GM12878 (cell line): ENCODE results near the gene DDHD1. TPM values are rescaled to one million over a fixed set of nuclear protein-coding genes. Genes with fewer than 3 reads are reported as not detected.

ENCODE experiments used
- ATAC-seq: fragments of 200-7000 bp; cut with Tn5 transposase; 3 replicates; pipeline ENCODE4 v1.9.1; 2020; ENCODE audit warnings: mild to moderate bottlenecking, moderate library complexity
- BruUV-seq: library from RNA; stranded (reverse); fragments of 400-500 nt; replicated peaks from 2 replicates; lab custom pipeline; 2021; lab: Mats Ljungman, UMichigan
- CTCF ChIA-PET: fragments of 300-600 bp; sonication (Branson Sonifier 250); formaldehyde crosslinking; extraction: SDS; loops from one replicate; lab custom pipeline; 2021; ENCODE audit warnings: inconsistent platforms; lab: Yijun Ruan, JAX
- POLR2A ChIA-PET: fragments of 350-600 bp; formaldehyde crosslinking; extraction: SDS; loops from one replicate; lab custom pipeline; 2021; ENCODE audit warnings: inconsistent platforms; lab: Charles Lee
- RAD21 ChIA-PET: fragments of 300-600 bp; sonication (Branson Sonifier 250); formaldehyde crosslinking; loops from one replicate; lab custom pipeline; 2023; ENCODE audit warnings: antibody characterized with exemption; ENCODE audit not compliant: unreplicated experiment; lab: Charles Lee
- SMC1A ChIA-PET: fragments of 300-600 bp; sonication (Branson Sonifier 250); formaldehyde crosslinking; loops from one replicate; lab custom pipeline; 2023; ENCODE audit not compliant: unreplicated experiment, uncharacterized antibody; lab: Charles Lee
- DNase-seq: peaks from one replicate; pipeline ENCODE4 v3.0.0-alpha.2; 2011; ENCODE audit warnings: low read depth, low spot score
- FAIRE-seq: peaks from 3 replicates; lab custom pipeline; 2011; peaks lifted over from hg19 to GRCh38; lab: Jason Lieb, UNC
- H2AFZ ChIP-seq: 2 replicates; pipeline ENCODE4 v1.6.0; 2011; ENCODE audit warnings: low read depth, low read length, control low read depth; ENCODE audit not compliant: control insufficient read depth
- H3K27ac ChIP-seq: 2 replicates; pipeline ENCODE4 v1.5.1; 2011; ENCODE audit warnings: control low read depth; ENCODE audit not compliant: control insufficient read depth, insufficient read depth
- H3K27me3 ChIP-seq, 2 experiments: replicated peaks in 1 of 2; 2 replicates each; pipeline versions ENCODE4 v1.6.0 to v1.6.1; 2011; ENCODE audit warnings: low read length in 1 of 2; ENCODE audit not compliant: control insufficient read depth in 2 of 2, insufficient read depth in 2 of 2
- H3K36me3 ChIP-seq, 2 experiments: 2 replicates each; pipeline ENCODE4 v1.5.1; 2011; ENCODE audit warnings: low read length in 1 of 2; ENCODE audit not compliant: control insufficient read depth in 2 of 2, insufficient read depth in 2 of 2
- H3K4me1 ChIP-seq: 2 replicates; pipeline ENCODE4 v1.6.1; 2011; ENCODE audit warnings: mild to moderate bottlenecking, low read length, moderate library complexity, mixed read lengths; ENCODE audit not compliant: control insufficient read depth, insufficient read depth
- H3K4me2 ChIP-seq: 2 replicates; pipeline ENCODE4 v1.6.0; 2011; ENCODE audit warnings: control low read depth; ENCODE audit not compliant: control insufficient read depth, insufficient read depth
- H3K4me3 ChIP-seq: fragments of 200-600 bp; sonication (generic); 2 replicates; pipeline ENCODE4 v1.5.1; 2016
- H3K79me2 ChIP-seq: 2 replicates; pipeline ENCODE4 v1.6.0; 2011; ENCODE audit warnings: low read length; ENCODE audit not compliant: control insufficient read depth, insufficient read depth
- H3K9ac ChIP-seq: 2 replicates; pipeline ENCODE4 v1.8.0; 2011; ENCODE audit warnings: low read length, control low read depth, mixed read lengths; ENCODE audit not compliant: control insufficient read depth, insufficient read depth
- H3K9me3 ChIP-seq: replicated peaks from 3 replicates; pipeline ENCODE4 v1.5.1; 2011; ENCODE audit warnings: mild to moderate bottlenecking, low read length; ENCODE audit not compliant: control insufficient read depth, insufficient read depth
- H4K20me1 ChIP-seq: 2 replicates; pipeline ENCODE4 v1.6.0; 2011; ENCODE audit not compliant: control insufficient read depth, insufficient read depth
- ASH2L ChIP-seq: fragments of 300-600, 200-600 bp; sonication (generic); IDR thresholded peaks from 2 replicates; pipeline ENCODE4 v1.6.1; 2017; ENCODE audit warnings: low read depth, mild to moderate bottlenecking, borderline replicate concordance
- BMI1 ChIP-seq: fragments of 450-650 bp; IDR thresholded peaks from 2 replicates; pipeline ENCODE4 v1.6.1; 2016; ENCODE audit warnings: mild to moderate bottlenecking, moderate library complexity, borderline replicate concordance
- NFYA ChIP-seq: IDR thresholded peaks from 2 replicates; pipeline ENCODE4 v1.6.1; 2011; ENCODE audit warnings: low read depth, mild to moderate bottlenecking, low read length, improper control_type of control experiment, borderline replicate concordance
- SREBF2 ChIP-seq: IDR thresholded peaks from 2 replicates; pipeline ENCODE4 v1.6.1; 2012; ENCODE audit warnings: mild to moderate bottlenecking, low read length
- TAF1 ChIP-seq: IDR thresholded peaks from 2 replicates; pipeline ENCODE4 v1.6.1; 2011; ENCODE audit warnings: mild to moderate bottlenecking, low read depth, low read length, borderline replicate concordance
- WGBS: methylation state at CpG from one replicate; pipeline ENCODE4 v1.1.6; 2016; ENCODE audit warnings: low lambda C conversion rate; ENCODE audit not compliant: insufficient replicate concordance, insufficient coverage; ENCODE audit errors: missing lambda C conversion rate; 5-methylcytosine and 5-hydroxymethylcytosine counted together
- in situ Hi-C: fragments of 300-500 bp; cut with MboI; formaldehyde crosslinking; loops from 9 replicates; pipeline ENCODE4 v1.14.3; 2018; ENCODE audit warnings: mixed read lengths
- intact Hi-C: fragments of 100-400 bp; cut with micrococcal nuclease; formaldehyde crosslinking; loops from one replicate; pipeline ENCODE4 v1.14.2; 2022; ENCODE audit not compliant: unreplicated experiment
- polyA plus RNA-seq, 11 experiments: library from polyadenylated mRNA; depleted of rRNA in 4 of 11; unstranded in 6 of 11; stranded (reverse) in 5 of 11; fragments of >200 nt; fragmentation: Nextera tagmentation in 4 of 11; fragmentation: Illumina TruSeq in 1 of 11; extraction: Ambion mirVana in 4 of 11; extraction: Trizol in 1 of 11; gene quantifications; 1 replicate in 1 of 11; 2 replicates in 10 of 11; pipeline versions ENCODE4 v1.2.1 to v1.2.3, GENCODE V29; 2011 to 2016; ENCODE audit warnings: inconsistent platforms in 2 of 11, missing spikeins in 2 of 11, low read depth in 1 of 11
- total RNA-seq, 4 experiments: library from RNA; depleted of rRNA in 3 of 4; stranded (reverse); fragments of >200 nt in 3 of 4; fragmentation: Illumina TruSeq in 1 of 4; extraction: Trizol in 1 of 4; gene quantifications; 2 replicates each; pipeline versions ENCODE4 v1.2.1 to v1.2.3, GENCODE V29; 2013 to 2021
- TF ChIP-seq, protein P1 (sequence below): IDR thresholded peaks from 2 replicates; pipeline ENCODE4 v1.6.1; 2011; ENCODE audit warnings: low read depth, low read length, improper control_type of control experiment, borderline replicate concordance
- TF ChIP-seq, protein P2 (sequence below), 3 experiments: IDR thresholded peaks in 2 of 3; conservative IDR thresholded peaks in 1 of 3; 2 replicates each; pipeline ENCODE4 v1.5.1; 2011; ENCODE audit warnings: low read depth in 3 of 3, low read length in 3 of 3, mild to moderate bottlenecking in 3 of 3, control low read depth in 2 of 3, moderate library complexity in 2 of 3, inconsistent platforms in 1 of 3, mixed read lengths in 1 of 3; ENCODE audit not compliant: control insufficient read depth in 2 of 3, insufficient read depth in 1 of 3; ENCODE audit errors: extremely low read depth in 1 of 3

DDHD1 gene
- total and polyA plus RNA-seq, 10 of the 15 experiments (the other 5 are each of a cell fraction or from before 2014, with no cell fraction given), result 7.7 to 52.3 (median 28.5) TPM

DNA sequence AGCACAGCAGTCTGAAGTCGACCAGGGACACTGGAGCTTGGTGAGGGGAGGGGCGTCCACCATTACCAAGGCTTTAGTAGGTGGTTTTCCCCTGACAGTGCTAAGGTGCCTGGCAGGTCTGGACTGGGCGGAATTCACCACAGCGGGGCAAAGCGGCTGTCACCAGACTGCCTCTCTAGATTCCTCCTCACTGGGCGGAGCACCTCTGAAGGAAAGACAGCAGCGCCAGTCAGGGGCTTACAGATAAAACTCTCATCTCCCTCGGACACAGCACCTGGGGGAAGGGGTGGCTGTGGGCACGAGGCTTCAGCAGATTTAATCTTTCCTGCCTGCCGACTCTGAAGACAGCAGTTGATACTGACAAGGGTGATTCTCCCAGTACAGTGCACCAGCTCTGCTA is 39.1 kb downstream of the DDHD1 start (continued):
- no peak for TF ChIP-seq TAF1
- TF ChIP-seq, protein P1, sequence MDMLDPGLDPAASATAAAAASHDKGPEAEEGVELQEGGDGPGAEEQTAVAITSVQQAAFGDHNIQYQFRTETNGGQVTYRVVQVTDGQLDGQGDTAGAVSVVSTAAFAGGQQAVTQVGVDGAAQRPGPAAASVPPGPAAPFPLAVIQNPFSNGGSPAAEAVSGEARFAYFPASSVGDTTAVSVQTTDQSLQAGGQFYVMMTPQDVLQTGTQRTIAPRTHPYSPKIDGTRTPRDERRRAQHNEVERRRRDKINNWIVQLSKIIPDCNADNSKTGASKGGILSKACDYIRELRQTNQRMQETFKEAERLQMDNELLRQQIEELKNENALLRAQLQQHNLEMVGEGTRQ, result no peak

DNA sequence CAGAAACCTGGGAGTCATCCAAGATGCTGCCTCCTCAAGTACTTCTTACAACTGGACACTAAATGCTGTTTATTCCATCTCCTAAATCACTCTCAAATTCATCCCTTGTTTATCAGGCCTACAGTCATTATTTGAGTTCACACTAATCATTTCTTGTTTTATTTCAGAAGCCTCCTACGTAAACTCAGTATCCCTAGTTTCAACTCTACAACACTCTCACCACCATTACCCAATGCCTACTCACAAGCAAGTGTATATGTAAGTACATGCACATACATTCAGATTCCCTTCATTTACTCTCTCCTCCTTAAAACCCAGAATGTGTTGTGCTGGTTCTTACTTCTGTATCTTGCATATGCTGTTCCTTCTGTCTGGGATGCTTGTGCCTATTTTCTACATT is 43.0 kb downstream of the DDHD1 start:
- H3K36me3 ChIP-seq, result no peaks in the 10 kb centered on the region
- CTCF ChIA-PET, result interaction anchor here (1.0 to 6.4 kb wide), 8 partner anchors 9 to 54 kb away, joined by 3 to 60 read pairs (median 4); partner anchors contain the start of gene DDHD1
- H3K4me1 ChIP-seq, result peaks cover 22% of the 10 kb centered on the region
- intact Hi-C loops, result no loop called here
- peaks cover 3% of the 10 kb centered on the region for H3K9me3 ChIP-seq
- peak overlapping the region; percentile 98 for H3K27ac ChIP-seq
- POLR2A ChIA-PET, result interaction anchor here (0.9 to 5.0 kb wide), 5 partner anchors 8 to 41 kb away, joined by 3 to 48 read pairs (median 4); partner anchors contain the start of gene DDHD1
- H3K79me2 ChIP-seq, result peaks cover 90% of the 10 kb centered on the region
- no peaks in the 10 kb centered on the region for H4K20me1 ChIP-seq
- SMC1A ChIA-PET, result interaction anchor here (0.6 to 7.0 kb wide), 18 partner anchors 9 to 183 kb away, joined by 3 to 127 read pairs (median 4); partner anchors contain the start of gene DDHD1
- in situ Hi-C loops, result no loop called here
- H2AFZ ChIP-seq, result no peak overlapping the region
- no peaks in the 10 kb centered on the region for H3K27me3 ChIP-seq
- BruUV-seq, result no TSS peak
- no peak overlapping the region; the same call in 1 of the 2 replicates for H3K9ac ChIP-seq
- RAD21 ChIA-PET, result interaction anchor here (0.9 to 6.5 kb wide), 15 partner anchors 14 to 158 kb away, joined by 3 to 98 read pairs (median 6); partner anchors contain the start of gene DDHD1
- 59% methylated on average over 1 of the region's 1 CpG for WGBS
- FAIRE-seq (no peak), DNase-seq (no peak), ATAC-seq (peak; percentile 3)
- H3K4me3 ChIP-seq, result peak overlapping the region; percentile 63
- peak overlapping the region; percentile 97 for H3K4me2 ChIP-seq
- TF ChIP-seq NFYA (no peak), ASH2L (no peak), BMI1 (no peak), SREBF2 (no peak)
- TF ChIP-seq, protein P2, sequence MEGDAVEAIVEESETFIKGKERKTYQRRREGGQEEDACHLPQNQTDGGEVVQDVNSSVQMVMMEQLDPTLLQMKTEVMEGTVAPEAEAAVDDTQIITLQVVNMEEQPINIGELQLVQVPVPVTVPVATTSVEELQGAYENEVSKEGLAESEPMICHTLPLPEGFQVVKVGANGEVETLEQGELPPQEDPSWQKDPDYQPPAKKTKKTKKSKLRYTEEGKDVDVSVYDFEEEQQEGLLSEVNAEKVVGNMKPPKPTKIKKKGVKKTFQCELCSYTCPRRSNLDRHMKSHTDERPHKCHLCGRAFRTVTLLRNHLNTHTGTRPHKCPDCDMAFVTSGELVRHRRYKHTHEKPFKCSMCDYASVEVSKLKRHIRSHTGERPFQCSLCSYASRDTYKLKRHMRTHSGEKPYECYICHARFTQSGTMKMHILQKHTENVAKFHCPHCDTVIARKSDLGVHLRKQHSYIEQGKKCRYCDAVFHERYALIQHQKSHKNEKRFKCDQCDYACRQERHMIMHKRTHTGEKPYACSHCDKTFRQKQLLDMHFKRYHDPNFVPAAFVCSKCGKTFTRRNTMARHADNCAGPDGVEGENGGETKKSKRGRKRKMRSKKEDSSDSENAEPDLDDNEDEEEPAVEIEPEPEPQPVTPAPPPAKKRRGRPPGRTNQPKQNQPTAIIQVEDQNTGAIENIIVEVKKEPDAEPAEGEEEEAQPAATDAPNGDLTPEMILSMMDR (IDR thresholded peaks at IDR 0.05 in 2 of 3, conservative IDR thresholded peaks at IDR 0.05 in 1 of 3; ENCODE audit: control insufficient read depth in 2 of 3, extremely low read depth in 1 of 3, insufficient read depth in 1 of 3, low read depth in 3 of 3, low read length in 3 of 3), result no peak
